HepG2 (cell line): Measurements from ENCODE around the gene ANKRD13D. TPM values are rescaled to one million over a fixed set of nuclear protein-coding genes. Genes with fewer than 3 reads are reported as not detected.

Experiments
- AKAP8 ChIP-seq: sonication (generic); formaldehyde crosslinking; IDR thresholded peaks from 2 replicates; pipeline ENCODE4 v1.5.1; 2020; ENCODE audit warnings: mild to moderate bottlenecking, missing genetic modification reagents
- ATF4 ChIP-seq, 2 experiments: fragments of 450-650 bp in 1 of 2; sonication (generic) in 1 of 2; formaldehyde crosslinking; IDR thresholded peaks; 2 replicates each; pipeline versions ENCODE4 v1.5.0 to v1.8.0; 2020 to 2022; ENCODE audit warnings: mild to moderate bottlenecking in 1 of 2, missing genetic modification reagents in 1 of 2
- CBX5 ChIP-seq: sonication (generic); formaldehyde crosslinking; IDR thresholded peaks from 2 replicates; pipeline ENCODE4 v1.4.0; 2020; ENCODE audit warnings: missing genetic modification reagents, borderline replicate concordance
- JARID2 ChIP-seq: sonication (generic); formaldehyde crosslinking; IDR thresholded peaks from 2 replicates; pipeline ENCODE4 v1.8.1; 2023; ENCODE audit warnings: missing genetic modification reagents, inconsistent platforms; ENCODE audit not compliant: insufficient replicate concordance
- KLF13 ChIP-seq: sonication (generic); formaldehyde crosslinking; IDR thresholded peaks from 2 replicates; pipeline ENCODE4 v1.4.0; 2020; ENCODE audit warnings: mild to moderate bottlenecking, missing genetic modification reagents
- KLF6 ChIP-seq: IDR thresholded peaks from 2 replicates; pipeline ENCODE4 v1.8.0; 2016; ENCODE audit warnings: missing biosample characterization, missing genetic modification reagents
- MYC ChIP-seq: sonication (generic); formaldehyde crosslinking; IDR thresholded peaks from 2 replicates; pipeline ENCODE4 v1.9.0; 2021; ENCODE audit warnings: missing genetic modification reagents, borderline replicate concordance
- NRL ChIP-seq: sonication (generic); formaldehyde crosslinking; IDR thresholded peaks from 2 replicates; pipeline ENCODE4 v1.5.0; 2020; ENCODE audit warnings: missing genetic modification reagents, mild to moderate bottlenecking, moderate library complexity, borderline replicate concordance
- ONECUT2 ChIP-seq: sonication (generic); formaldehyde crosslinking; IDR thresholded peaks from 2 replicates; pipeline ENCODE4 v1.4.0; 2020; ENCODE audit warnings: missing genetic modification reagents
- PHF21A ChIP-seq: sonication (generic); formaldehyde crosslinking; IDR thresholded peaks from 2 replicates; pipeline ENCODE4 v1.5.0; 2020; ENCODE audit warnings: mild to moderate bottlenecking, missing genetic modification reagents
- POLR2A ChIP-seq, 2 experiments: IDR thresholded peaks; 2 replicates each; pipeline ENCODE4 v1.6.1; 2011; ENCODE audit warnings: low read depth in 2 of 2, low read length in 2 of 2, mild to moderate bottlenecking in 1 of 2, moderate library complexity in 1 of 2; ENCODE audit not compliant: insufficient read depth in 1 of 2
- SKI ChIP-seq: fragments of 450-650 bp; IDR thresholded peaks from one replicate; pipeline ENCODE4 v1.6.1; 2018; ENCODE audit warnings: mild to moderate bottlenecking; ENCODE audit not compliant: partially characterized antibody
- SMARCC2 ChIP-seq: fragments of 450-650 bp; IDR thresholded peaks from 2 replicates; pipeline ENCODE4 v1.6.1; 2017; ENCODE audit warnings: antibody characterized with exemption, mild to moderate bottlenecking
- THAP7 ChIP-seq: sonication (generic); formaldehyde crosslinking; IDR thresholded peaks from 2 replicates; pipeline ENCODE4 v1.8.1; 2023; ENCODE audit warnings: mild to moderate bottlenecking, missing genetic modification reagents
- XBP1 ChIP-seq: sonication (generic); formaldehyde crosslinking; IDR thresholded peaks from 2 replicates; pipeline ENCODE4 v1.5.0; 2020; ENCODE audit warnings: missing genetic modification reagents
- ZBTB49 ChIP-seq: sonication (generic); formaldehyde crosslinking; IDR thresholded peaks from 2 replicates; pipeline ENCODE4 v1.4.0; 2020; ENCODE audit warnings: missing genetic modification reagents, borderline replicate concordance
- ZFP90 ChIP-seq: sonication (generic); formaldehyde crosslinking; IDR thresholded peaks from 2 replicates; pipeline ENCODE4 v1.8.0; 2022; ENCODE audit warnings: missing genetic modification reagents, mild to moderate bottlenecking, inconsistent platforms, borderline replicate concordance
- ZFY ChIP-seq: sonication (generic); formaldehyde crosslinking; IDR thresholded peaks from 2 replicates; pipeline ENCODE4 v1.4.0; 2020; ENCODE audit warnings: missing genetic modification reagents
- ZNF333 ChIP-seq: sonication (generic); formaldehyde crosslinking; IDR thresholded peaks from 2 replicates; pipeline ENCODE4 v1.4.0; 2020; ENCODE audit warnings: mild to moderate bottlenecking, missing genetic modification reagents, borderline replicate concordance
- ZNF883 ChIP-seq: sonication (generic); formaldehyde crosslinking; IDR thresholded peaks from 2 replicates; pipeline ENCODE4 v1.5.1; 2020; ENCODE audit warnings: mild to moderate bottlenecking, missing genetic modification reagents; ENCODE audit errors: not compliant biosample characterization
- ZUFSP ChIP-seq: sonication (generic); formaldehyde crosslinking; IDR thresholded peaks from 2 replicates; pipeline ENCODE4 v1.9.0; 2021; ENCODE audit warnings: missing genetic modification reagents, mild to moderate bottlenecking, borderline replicate concordance
- polyA plus RNA-seq, 8 experiments: library from polyadenylated mRNA; depleted of rRNA in 3 of 8; stranded (reverse) in 7 of 8; unstranded in 1 of 8; fragments of >200 nt; fragmentation: Illumina TruSeq in 4 of 8; extraction: Trizol in 4 of 8; gene quantifications; 2 replicates each; pipeline versions ENCODE4 v1.2.1 to v1.2.3, GENCODE V29; 2011 to 2016; ENCODE audit warnings: low read depth in 4 of 8, missing spikeins in 1 of 8, mixed read lengths in 1 of 8; ENCODE audit not compliant: insufficient read depth in 1 of 8
- total RNA-seq, 5 experiments: library from RNA; depleted of rRNA; stranded (reverse); fragments of >200 nt; fragmentation: Illumina TruSeq; extraction: Trizol; gene quantifications; 2 replicates each; pipeline ENCODE4 v1.2.3, GENCODE V29; 2016; ENCODE audit warnings: low read depth in 1 of 5
- TF ChIP-seq, protein P1 (sequence below): sonication (generic); formaldehyde crosslinking; IDR thresholded peaks from 2 replicates; pipeline ENCODE4 v1.4.0; 2020; ENCODE audit warnings: mild to moderate bottlenecking, missing genetic modification reagents, borderline replicate concordance

Gene ANKRD13D
- total and polyA plus RNA-seq, 2 of the 13 experiments (the other 11 are each of a cell fraction or from before 2014, with no cell fraction given), result 18.6 to 27.3 TPM

GRCh38 chr11:67262731-67263675 is 26.1 kb upstream of the ANKRD13D start (continued):
- TF ChIP-seq, protein P1, sequence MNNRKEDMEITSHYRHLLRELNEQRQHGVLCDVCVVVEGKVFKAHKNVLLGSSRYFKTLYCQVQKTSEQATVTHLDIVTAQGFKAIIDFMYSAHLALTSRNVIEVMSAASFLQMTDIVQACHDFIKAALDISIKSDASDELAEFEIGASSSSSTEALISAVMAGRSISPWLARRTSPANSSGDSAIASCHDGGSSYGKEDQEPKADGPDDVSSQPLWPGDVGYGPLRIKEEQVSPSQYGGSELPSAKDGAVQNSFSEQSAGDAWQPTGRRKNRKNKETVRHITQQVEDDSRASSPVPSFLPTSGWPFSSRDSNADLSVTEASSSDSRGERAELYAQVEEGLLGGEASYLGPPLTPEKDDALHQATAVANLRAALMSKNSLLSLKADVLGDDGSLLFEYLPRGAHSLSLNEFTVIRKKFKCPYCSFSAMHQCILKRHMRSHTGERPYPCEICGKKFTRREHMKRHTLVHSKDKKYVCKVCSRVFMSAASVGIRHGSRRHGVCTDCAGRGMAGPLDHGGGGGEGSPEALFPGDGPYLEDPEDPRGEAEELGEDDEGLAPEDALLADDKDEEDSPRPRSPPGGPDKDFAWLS (CRISPR knock-in tag), result no peak
- TF ChIP-seq ZUFSP, result no peak
- peak; percentile 77; the same call in 1 of the 2 replicates for TF ChIP-seq CBX5 (CRISPR knock-in tag)
- TF ChIP-seq THAP7 (CRISPR knock-in tag), result no peak
- TF ChIP-seq ZNF883, result no peak
- no peak for TF ChIP-seq JARID2 (CRISPR knock-in tag)
- no peak for TF ChIP-seq AKAP8 (CRISPR knock-in tag)
- TF ChIP-seq NRL (CRISPR knock-in tag), result no peak
- no peak for TF ChIP-seq MYC (CRISPR knock-in tag)
- TF ChIP-seq SKI, result no peak
- no peak for TF ChIP-seq POLR2A (IDR thresholded peaks at IDR 0.05; ENCODE audit: insufficient read depth in 1 of 2, low read depth in 2 of 2, low read length in 2 of 2)
- TF ChIP-seq KLF6 (CRISPR knock-in tag), result no peak
- TF ChIP-seq XBP1 (CRISPR knock-in tag), result no peak
- TF ChIP-seq ONECUT2 (CRISPR knock-in tag), result no peak
- TF ChIP-seq SMARCC2, result no peak
- no peak for TF ChIP-seq ZNF333 (CRISPR knock-in tag)
- no peak for TF ChIP-seq ZFP90
- no peak for TF ChIP-seq KLF13 (CRISPR knock-in tag)
- TF ChIP-seq ATF4 (CRISPR knock-in tag; IDR thresholded peaks at IDR 0.05), result no peak
- TF ChIP-seq PHF21A (CRISPR knock-in tag), result no peak
- TF ChIP-seq ZBTB49 (CRISPR knock-in tag), result no peak
- TF ChIP-seq ZFY (CRISPR knock-in tag), result no peak
